ENCODE measurements around the gene IPCEF1. TPM values are rescaled to one million over a fixed set of nuclear protein-coding genes. Genes with fewer than 3 reads are reported as not detected.

Gene IPCEF1, protein sequence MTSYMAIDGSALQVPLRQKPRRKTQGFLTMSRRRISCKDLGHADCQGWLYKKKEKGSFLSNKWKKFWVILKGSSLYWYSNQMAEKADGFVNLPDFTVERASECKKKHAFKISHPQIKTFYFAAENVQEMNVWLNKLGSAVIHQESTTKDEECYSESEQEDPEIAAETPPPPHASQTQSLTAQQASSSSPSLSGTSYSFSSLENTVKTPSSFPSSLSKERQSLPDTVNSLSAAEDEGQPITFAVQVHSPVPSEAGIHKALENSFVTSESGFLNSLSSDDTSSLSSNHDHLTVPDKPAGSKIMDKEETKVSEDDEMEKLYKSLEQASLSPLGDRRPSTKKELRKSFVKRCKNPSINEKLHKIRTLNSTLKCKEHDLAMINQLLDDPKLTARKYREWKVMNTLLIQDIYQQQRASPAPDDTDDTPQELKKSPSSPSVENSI
- 0.17 TPM for polyA plus RNA-seq (2013, experiment 1 of 2; ENCODE audit: insufficient read length)
- not detected for polyA plus RNA-seq (2013, experiment 2 of 2; ENCODE audit: insufficient read length)

DNA sequence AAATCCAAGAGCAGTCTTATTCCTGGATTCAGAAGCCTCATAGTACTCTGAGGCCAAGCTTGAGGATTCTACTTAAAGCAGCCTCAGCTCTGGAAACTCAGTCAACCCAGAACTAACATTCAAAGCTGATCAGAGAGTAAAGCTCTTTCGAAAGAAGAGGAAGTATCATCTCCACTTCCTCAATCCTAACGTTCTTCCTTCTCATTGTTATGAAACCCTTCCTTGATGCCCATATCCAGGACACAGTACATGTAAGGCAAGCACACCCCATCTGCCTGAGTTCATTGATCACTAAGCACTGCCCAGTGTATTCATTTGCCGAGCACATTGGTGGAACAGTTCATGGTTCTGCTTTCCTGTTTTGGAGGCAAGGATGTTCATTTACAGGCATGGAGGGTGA is at the start of gene IPCEF1:
IPCEF1 (minus strand) TSS at position 114 of the 400 bp plus-strand sequence. CDS start 90,856 bp downstream, outside the sequence.
- no peak for DNase-seq

DNA sequence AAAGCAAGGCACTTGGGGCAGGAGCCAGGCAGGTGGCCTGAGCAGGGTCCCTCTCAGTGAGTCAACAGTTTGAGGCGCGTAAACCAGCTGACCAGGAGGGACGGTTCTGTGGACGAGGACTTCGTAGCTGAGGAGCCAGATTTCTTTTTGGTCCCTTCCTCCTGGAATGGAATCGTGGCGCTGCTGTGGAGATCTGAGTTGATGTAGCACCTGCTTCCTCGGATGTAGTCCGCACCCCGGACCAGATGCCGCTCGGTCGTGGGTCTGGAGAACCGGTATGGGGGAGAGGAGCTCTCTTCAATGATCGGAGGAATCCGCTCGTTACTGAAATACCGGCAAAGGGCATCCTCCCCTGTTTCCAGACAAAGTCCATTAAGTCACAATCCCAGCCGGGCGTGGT is 49.7 kb upstream of the IPCEF1 start:
- no peak for DNase-seq

DNA sequence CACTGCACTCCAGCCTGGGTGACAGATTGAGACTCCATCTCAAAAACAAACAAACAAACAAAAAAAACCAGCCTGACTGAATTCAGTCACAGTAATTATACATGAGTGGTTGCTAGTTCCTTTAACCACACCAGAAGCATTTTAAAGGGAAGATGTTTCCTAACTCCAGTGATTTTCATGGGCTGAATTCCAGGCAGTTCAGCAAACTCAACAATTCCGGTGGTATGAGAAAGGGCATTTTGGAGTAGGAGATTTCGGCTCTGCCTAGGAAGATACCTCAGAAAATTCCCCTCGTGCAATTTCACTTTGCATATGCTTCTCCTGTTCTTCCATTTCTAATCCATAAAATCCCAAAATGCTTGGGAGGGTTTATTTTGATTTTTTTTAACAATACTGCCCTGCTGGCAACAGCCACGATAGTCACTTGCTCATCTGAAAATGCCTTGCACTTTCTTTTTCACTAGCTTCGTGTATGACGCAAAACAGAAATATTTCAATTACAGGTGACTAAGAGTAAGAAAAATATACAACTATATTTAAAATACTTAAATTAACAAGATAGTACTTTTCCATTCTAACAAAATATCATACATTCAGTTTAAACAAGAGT is 48.3 kb upstream of the IPCEF1 start:
- no peak for DNase-seq

DNA sequence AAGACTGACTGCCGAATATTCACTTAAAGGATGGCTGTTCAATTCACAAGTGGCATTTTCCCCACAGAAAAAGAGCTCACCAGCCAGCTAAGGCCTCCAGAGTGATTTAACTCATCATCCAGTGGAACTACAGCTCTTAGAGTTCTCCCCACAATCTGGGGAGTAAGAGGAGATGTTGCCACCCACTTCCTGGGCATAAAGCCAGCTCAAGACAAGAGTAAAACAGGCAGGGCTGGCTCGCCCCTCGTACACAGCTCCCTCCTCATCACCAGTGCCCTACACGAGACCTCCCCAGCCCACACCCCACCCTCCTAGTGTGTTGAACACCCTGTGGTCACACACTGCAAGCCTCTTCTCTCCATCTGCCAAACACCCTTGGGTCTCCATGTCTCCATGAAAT is 47.2 kb upstream of the IPCEF1 start:
- DNase-seq = peak; percentile 78

DNA sequence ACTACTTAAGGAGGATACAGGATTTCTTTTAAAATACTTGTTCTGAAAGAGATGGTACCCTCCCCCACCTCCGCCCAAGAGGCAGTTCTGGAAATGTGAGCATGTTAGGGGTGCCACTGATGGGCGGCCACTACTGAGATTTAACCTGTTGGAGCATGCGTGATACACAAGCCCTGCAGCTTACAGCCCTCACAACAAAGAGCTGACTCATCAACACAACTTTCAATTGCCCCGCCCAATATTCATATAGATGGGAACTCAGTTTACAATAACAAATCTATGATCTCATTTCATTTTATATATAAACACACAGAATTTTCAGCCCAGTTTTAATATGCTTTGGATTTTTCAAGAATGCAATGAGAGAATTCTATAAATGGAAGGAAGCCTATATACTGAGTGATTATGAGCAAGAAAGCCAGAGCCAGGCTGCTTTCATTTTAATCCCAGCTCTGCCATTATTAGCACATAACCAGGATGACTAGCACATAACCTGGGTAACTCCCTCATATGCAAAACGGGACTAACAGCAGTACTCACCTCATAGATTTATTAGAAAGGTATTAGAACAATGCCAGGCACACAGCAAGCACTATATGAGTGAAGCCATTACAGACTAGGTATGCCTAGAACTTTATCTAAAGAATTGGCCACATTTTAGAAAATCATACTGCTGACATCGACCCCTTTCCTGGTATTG is 45.6 kb upstream of the IPCEF1 start:
- DNase-seq = no peak

DNA sequence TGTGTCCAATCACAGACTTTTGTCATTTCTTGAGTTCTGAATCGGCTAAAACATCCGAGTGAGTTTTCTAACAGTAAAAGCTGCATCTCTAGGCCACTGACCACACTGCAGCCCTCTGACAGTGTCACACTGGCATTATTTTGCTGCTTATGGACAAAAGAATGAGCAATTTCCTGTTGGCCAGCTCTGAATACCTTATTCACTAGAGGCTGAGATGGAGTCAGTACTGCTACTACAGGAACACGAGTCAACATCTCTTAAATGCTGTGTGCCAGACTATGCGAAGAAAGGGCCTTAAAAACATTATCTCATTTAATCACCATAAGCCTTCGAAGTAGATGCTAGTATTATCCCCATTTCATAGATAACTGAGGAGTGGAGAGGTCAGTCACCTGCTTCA is 42.5 kb upstream of the IPCEF1 start:
- DNase-seq = peak; percentile 76

DNA sequence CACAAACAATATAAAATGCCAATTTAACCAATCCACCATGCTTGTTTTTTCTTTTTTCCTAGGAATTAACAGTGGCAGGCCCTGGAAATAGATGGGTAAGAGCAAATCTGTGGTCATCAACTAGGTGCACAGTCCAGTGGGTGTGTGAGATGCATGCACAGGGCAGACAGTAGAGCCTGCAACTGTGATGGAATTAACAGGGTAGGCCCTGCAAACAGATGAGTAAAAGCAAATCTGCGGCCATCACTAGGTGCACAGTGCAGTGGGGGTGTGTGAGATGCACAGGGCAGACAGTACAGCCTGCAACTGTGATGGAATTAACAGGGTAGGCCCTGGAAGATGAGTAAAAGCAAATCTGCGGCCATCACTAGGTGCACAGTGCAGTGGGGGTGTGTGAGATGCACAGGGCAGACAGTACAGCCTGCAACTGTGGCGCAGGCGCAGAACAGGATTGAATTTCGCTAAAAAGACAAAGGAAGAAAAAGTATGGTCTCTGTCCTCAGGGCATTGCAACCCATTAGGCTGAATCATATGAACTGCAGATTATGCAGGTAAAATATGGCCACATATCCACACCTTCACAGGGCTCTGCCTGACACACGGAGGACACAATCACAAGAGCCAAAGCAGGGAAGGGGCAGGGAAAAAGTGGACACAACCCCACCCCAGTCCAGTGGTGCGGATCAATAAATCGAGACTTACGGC is 41.0 kb upstream of the IPCEF1 start:
- DNase-seq = no peak

DNA sequence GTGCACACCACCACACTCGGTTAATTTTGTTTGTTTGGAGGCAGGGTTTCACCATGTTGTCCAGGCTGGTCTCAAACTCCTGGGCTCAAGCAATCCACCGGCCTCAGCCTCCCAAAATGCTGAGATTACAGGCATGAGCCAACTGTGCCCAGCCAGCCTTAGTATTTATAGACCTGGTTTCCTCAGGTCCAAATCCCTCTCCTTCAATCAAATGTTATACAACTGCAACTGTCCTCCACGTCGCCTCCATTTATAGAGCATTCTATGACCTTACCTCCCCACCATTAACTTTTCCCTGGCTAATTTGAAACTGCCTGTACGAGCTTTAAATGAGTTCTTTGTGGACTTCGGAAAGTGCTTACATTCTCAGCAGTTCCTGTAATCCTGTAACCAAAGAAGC is 39.3 kb upstream of the IPCEF1 start:
- DNase-seq = no peak

DNA sequence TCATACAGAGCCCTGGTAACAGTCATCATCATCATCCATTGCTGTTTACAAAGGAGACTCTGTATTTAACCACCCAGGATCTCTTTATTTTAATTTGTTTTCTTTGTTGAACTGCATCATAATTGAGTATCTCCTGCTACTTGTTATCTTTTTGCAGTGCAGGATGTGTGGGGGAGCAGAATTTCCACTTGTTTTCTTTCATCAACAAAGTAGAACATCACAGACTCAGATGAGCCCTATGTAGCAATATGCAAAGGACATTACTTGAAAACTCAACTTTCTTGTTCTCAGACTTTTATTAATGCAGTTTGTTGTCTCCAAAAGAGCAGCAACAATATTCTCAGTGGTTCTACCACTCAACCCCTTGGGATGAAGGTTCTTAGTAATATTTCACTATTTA is 38.7 kb upstream of the IPCEF1 start:
- DNase-seq = no peak

DNA sequence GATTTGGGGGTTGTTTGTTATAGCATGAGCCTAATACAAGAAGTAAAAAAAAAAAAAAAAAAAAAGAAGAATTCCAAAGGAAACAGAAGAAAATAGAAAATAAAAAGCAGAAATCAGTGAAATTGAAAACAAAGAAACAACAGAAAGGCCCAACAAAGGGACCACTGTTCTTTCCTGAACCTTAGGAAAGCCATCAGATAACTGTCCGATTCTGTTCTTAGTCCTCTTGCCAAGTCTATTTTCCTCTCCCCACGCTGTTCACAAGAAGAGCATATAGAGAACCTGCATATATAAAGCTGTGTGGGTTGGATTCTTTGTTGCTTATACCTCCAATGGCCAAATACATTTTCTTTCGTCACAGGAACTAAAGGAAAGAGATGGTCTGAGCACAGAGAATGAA is 38.0 kb upstream of the IPCEF1 start:
- DNase-seq = no peak

DNA sequence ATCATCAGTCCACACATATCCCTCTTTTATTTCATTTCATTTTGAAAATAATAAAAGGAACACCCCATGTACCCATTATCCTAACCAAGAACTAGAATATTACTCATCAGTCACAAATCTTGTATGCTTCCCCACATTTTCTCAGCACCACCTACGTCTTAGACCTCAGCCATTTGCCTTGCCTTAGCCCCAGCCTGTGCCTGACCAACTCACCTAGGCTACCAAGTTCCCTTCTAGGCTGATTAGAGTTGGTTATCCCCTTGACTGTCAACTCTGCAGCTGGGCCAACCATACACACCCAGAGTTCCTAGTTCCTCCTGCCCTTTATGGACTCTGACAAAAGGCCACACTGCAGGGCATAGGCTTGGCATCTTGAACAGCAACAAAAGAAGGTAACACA is 33.4 kb upstream of the IPCEF1 start:
- DNase-seq = no peak

DNA sequence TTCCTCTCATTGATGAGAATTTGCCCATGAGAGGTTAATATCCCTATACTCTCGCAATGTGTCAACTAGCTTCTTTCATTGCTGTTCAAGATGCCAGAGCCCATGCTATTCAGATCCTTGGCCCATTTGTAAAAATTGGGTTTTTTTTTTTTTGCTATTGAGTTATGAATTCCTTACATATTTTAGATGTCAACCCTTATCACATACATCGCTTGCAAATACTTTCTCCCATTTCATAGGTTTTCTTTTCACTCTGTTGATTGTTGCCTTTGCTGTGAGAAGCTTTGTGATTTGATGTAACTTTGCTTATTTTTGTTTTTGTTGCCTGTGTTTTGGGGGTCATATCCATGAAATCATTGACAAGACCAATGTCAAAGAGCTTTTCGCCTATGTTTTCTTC is 32.2 kb upstream of the IPCEF1 start:
- peak; percentile 30 for DNase-seq

DNA sequence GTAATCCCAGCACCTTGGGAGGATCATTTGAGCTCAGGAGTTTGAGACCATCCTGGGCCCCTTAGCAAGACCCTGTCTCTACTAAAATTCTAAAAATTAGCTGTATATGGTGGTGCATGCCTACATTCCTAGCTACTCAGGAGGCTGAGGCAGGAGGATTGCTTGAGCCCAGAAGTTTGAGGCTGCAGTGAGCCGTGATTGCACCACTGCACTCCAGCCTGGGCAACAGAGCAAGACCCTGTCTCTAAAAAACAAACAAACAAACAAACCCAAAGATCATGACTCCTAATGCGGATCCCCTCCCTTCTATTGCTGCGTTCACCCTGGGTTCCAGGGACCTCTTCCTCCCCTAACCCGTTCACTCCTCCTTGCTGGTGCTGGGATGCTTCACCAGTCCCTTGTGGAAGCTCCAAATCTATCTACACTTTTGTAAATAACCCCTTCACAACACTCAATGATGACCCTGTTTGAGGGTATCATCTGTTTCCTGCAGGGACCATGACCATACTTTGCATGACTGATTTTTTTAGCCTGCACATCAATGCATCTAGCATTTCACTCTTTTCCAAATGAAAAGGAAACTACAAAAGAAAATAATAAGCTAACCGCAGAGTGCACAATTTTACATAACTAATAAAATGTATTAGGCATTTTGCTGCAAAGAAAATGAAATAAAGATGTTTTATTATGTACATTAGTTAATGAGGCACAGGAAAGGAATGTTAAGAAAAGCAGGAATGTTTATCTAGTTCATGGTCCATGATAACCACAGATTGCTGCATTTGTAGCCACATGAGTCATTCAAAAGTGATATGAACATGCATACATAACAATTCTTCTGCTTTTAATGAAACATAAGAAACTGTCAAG is 30.5 kb upstream of the IPCEF1 start:
- peak; percentile 97 for DNase-seq

DNA sequence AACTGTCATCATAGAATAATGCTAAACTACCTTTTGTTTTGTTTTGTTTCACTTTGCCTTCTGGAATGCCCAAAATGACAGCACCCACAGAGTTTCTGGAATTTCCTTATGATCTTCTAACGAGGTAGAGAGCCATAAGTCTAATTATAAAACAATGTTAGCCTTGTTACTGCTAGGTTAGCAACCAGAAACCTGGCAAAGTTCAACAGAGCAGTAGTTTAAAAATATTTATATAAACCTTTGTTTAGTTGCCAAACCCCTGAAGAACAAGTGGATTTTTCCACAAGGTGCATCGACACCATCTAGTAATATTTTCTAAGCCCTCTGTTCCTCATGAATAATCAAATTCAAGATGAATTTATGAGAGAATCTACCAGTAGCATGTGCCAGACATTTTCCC is 27.6 kb upstream of the IPCEF1 start:
- no peak for DNase-seq

DNA sequence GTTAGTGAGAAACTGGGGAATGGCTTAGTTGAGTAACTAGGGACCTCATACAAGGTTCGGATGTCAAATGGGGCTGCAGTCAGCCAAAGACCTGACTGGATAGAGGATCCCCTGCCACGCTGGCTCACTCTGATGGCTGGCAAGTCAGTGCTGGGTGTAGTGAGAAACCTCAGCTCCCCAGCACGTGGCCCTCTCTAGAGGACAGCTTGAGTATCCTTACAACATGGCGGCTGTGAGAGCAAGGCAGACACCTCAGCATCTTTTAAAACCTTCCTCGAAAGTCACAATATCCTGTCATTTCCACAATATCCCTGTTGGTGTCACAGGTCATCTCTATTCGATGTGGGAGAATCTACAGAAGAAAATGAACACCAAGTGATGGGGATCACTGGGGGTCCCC is 26.7 kb upstream of the IPCEF1 start:
- DNase-seq = no peak

DNA sequence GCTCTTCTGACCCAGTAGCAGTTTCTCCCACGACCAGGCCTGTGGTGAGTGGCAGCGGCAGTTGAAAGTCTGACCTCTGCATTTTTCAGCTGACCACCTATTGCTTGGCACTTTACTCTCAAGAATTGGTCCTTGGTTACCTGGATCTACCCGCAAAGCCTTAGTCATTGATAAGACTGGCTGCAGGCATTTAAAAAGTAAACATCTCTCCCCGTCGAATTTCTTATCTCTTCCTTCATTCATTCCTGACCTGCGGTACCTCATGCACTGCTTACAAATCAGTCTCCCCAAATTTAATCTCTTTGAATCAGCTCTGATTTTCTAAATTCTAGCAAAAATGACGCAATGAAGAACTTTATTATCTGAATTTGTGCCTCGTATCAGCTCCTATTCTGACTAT is 26.1 kb upstream of the IPCEF1 start:
- no peak for DNase-seq

DNA sequence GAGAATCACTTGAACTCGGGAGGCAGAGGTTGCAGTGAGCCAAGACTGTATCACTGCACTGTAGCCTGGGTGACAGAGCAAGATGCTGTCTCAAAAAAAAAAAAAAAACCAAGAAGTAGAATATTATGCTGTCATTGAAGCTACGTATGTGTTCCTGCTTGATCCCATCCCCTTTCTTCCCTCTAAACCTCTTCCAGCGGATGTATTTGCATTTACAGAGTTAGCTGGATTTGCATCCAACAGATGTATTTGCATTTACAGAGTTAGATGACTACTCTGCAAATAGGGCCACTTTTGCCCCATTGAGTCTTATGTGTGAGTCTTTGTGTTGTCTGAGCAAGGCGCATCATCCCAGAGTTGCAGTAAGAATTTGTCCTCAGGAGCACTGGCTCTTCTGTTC is 24.9 kb upstream of the IPCEF1 start:
- DNase-seq = no peak

DNA sequence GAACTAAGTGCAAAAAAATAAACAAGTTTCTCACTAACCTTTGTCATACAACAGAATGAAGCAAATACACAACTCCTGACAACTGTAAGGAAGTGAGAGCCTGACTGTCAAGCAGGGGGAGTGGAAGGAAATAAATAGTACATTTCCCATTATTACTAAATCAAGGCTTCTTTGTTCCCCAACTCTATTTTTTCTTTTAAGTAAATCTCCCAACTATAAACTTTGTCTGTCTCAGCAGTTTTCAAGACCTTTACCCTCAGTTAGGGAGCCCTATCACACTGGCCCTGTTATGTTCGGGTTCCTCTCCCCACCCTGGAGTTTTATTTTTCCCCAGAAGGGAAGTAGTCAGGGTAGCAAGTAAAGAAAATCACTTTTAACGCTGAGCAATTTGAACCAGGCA is 24.1 kb upstream of the IPCEF1 start:
- DNase-seq = no peak

DNA sequence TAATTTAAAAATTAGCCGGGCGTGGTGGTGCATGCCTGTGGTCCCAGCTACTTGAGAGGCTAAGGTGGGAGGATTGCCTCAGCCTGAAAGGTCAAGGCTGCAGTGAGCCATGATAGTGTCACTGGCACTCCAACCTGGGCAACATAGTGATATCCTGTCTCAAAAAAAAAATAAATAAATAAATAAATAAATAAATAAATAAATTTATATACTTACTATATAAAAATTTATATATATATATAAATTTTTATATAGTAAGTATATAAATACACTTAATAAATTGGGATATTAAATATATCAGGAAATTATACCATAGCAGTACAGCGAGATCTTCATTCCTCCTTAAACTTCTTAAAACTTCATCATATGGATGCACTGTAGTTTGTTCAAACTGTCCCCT is 23.0 kb upstream of the IPCEF1 start:
- no peak for DNase-seq

DNA sequence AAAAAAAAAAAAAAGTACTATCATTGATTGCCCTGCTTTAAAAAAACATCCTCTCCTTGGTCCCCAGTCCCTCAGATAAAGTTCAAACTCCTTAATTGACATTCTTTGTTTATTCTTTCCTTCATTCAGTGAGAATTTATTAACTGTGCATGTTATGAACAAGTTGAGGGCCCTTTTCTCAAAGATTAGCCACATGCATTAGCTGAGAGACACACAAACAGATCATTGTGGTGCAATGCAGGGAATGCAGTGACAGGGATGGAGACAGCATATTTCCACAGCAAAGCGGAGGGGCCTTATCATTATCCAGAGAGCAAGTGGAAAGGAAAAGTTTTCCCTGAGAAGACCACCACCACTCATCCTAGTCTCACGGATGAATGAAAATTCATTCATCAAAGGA is 21.9 kb upstream of the IPCEF1 start:
- DNase-seq = no peak

DNA sequence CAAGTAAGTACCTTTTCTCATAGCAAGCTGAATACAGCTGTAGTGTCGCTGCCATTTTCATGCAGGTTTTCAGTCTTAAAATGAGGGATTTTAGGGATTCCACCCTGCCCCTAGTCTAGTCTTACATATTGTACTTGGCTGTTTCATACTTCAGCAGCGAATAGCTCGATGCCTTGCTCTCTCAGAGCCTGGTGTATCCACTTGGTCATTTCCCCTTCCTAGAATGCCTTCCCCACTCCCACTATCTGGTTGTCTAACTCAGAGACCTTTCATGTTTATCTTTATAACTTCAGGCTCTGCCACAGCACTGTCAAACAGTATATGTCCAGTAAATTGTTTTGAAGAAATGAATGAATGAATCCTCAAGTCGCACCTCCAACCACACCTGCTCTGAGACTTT is 21.1 kb upstream of the IPCEF1 start:
- no peak for DNase-seq

DNA sequence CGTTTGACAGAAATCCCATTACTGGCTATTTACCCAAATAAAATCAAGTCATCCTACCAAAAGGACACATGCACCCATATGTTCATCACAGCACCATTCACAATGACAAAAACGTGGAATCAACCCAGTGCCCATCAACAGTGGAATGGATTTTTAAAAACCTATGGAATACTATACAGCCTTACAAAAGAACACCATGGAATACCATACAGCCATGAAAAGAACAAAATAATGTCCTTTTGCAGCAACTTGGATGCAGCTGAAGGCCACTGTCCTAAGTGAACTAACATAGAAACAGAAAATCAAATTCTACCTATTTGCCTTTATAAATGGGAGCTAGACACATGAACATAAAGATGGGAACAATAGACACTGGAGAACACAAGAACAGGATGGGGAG is 17.4 kb upstream of the IPCEF1 start:
- DNase-seq = no peak
